Measurements from ENCODE around the gene GRIA1. TPM values are rescaled to one million over a fixed set of nuclear protein-coding genes. Genes with fewer than 3 reads are reported as not detected.

Gene GRIA1
- total RNA-seq, 2 donors from 2014 or later: not detected

GRCh38 chr5:153654504-153655200 is 164.2 kb downstream of the GRIA1 start:
- no peak for DNase-seq (ENCODE audit: low spot score in 2 of 2)
- ATAC-seq: no peak
- no peaks in the 10 kb centered on the region for H3K36me3 Mint-ChIP-seq
- no peak overlapping the region for H3K27ac Mint-ChIP-seq
- H3K9me3 Mint-ChIP-seq: peaks cover 0 to 5% of the 10 kb centered on the region in 2 donors

GRCh38 chr5:153655201-153655510 is 164.7 kb downstream of the GRIA1 start:
- ATAC-seq (no peak), DNase-seq (ENCODE audit: low spot score in 2 of 2) (no peak)
- H3K27ac Mint-ChIP-seq: no peak overlapping the region
- H3K9me3 Mint-ChIP-seq: peaks cover 0 to under 1% of the 10 kb centered on the region in 2 donors
- H3K36me3 Mint-ChIP-seq: no peaks in the 10 kb centered on the region

- no peaks in the 10 kb centered on the region for H3K36me3 Mint-ChIP-seq
- no peaks in the 10 kb centered on the region for H3K9me3 Mint-ChIP-seq
- no peak for DNase-seq (ENCODE audit: low spot score in 2 of 2)
- no peak for ATAC-seq
- H3K27ac Mint-ChIP-seq: no peak overlapping the region
These were observed 167.7 kb downstream of the GRIA1 start for GRCh38 chr5:153658149-153658548.

- H3K36me3 Mint-ChIP-seq: no peaks in the 10 kb centered on the region
- H3K27ac Mint-ChIP-seq: no peak overlapping the region
- DNase-seq (ENCODE audit: low spot score in 2 of 2) (no peak), ATAC-seq (no peak)
- no peaks in the 10 kb centered on the region for H3K9me3 Mint-ChIP-seq
These were observed 168.1 kb downstream of the GRIA1 start for GRCh38 chr5:153658606-153659005.

- no peaks in the 10 kb centered on the region for H3K36me3 Mint-ChIP-seq
- DNase-seq (ENCODE audit: low spot score in 2 of 2) (no peak), ATAC-seq (no peak)
- no peak overlapping the region for H3K27ac Mint-ChIP-seq
- H3K9me3 Mint-ChIP-seq: no peaks in the 10 kb centered on the region
These were observed 168.7 kb downstream of the GRIA1 start for GRCh38 chr5:153659039-153659736.

GRCh38 chr5:153660919-153661318 is 170.4 kb downstream of the GRIA1 start:
- no peak for DNase-seq (ENCODE audit: low spot score in 2 of 2)
- no peak for ATAC-seq
- no peak overlapping the region for H3K27ac Mint-ChIP-seq
- no peaks in the 10 kb centered on the region for H3K36me3 Mint-ChIP-seq
- no peaks in the 10 kb centered on the region for H3K9me3 Mint-ChIP-seq

- Mint-ChIP-seq H3K36me3 (no peaks in the 10 kb centered on the region), H3K27ac (no peak overlapping the region), H3K9me3 (no peaks in the 10 kb centered on the region)
- DNase-seq (ENCODE audit: low spot score in 2 of 2): no peak
- ATAC-seq: no peak
These were observed 171.4 kb downstream of the GRIA1 start for GRCh38 chr5:153661897-153662296.

- no peak for DNase-seq (ENCODE audit: low spot score in 2 of 2)
- Mint-ChIP-seq H3K9me3 (peaks cover 5 to 7% of the 10 kb centered on the region in 2 donors), H3K27ac (no peak overlapping the region), H3K36me3 (no peaks in the 10 kb centered on the region)
- ATAC-seq: no peak
These were observed 179.6 kb downstream of the GRIA1 start for GRCh38 chr5:153670101-153670500.

- no peak overlapping the region for H3K27ac Mint-ChIP-seq
- H3K9me3 Mint-ChIP-seq: peaks cover 5 to 7% of the 10 kb centered on the region in 2 donors
- no peak for ATAC-seq
- DNase-seq (ENCODE audit: low spot score in 2 of 2): no peak
- no peaks in the 10 kb centered on the region for H3K36me3 Mint-ChIP-seq
These were observed 181.3 kb downstream of the GRIA1 start for GRCh38 chr5:153671653-153672346.

GRCh38 chr5:153672347-153673090 is 182.0 kb downstream of the GRIA1 start:
- H3K27ac Mint-ChIP-seq: no peak overlapping the region
- ATAC-seq (no peak), DNase-seq (ENCODE audit: low spot score in 2 of 2) (no peak)
- H3K9me3 Mint-ChIP-seq: peaks cover 5 to 7% of the 10 kb centered on the region in 2 donors
- H3K36me3 Mint-ChIP-seq: no peaks in the 10 kb centered on the region

GRCh38 chr5:153674356-153674755 is 183.9 kb downstream of the GRIA1 start:
- ATAC-seq (no peak), DNase-seq (ENCODE audit: low spot score in 2 of 2) (no peak)
- Mint-ChIP-seq H3K27ac (no peak overlapping the region), H3K9me3 (peaks cover 5 to 11% of the 10 kb centered on the region in 2 donors), H3K36me3 (no peaks in the 10 kb centered on the region)

GRCh38 chr5:153676406-153676805 is 185.9 kb downstream of the GRIA1 start:
- no peak for DNase-seq (ENCODE audit: low spot score in 2 of 2)
- ATAC-seq: no peak
- Mint-ChIP-seq H3K36me3 (no peaks in the 10 kb centered on the region), H3K9me3 (peaks cover 8 to 17% of the 10 kb centered on the region in 2 donors), H3K27ac (no peak overlapping the region)

- Mint-ChIP-seq H3K27ac (no peak overlapping the region), H3K36me3 (no peaks in the 10 kb centered on the region), H3K9me3 (peaks cover 8 to 14% of the 10 kb centered on the region in 2 donors)
- DNase-seq (ENCODE audit: low spot score in 2 of 2) (no peak), ATAC-seq (no peak)
These were observed 186.4 kb downstream of the GRIA1 start for GRCh38 chr5:153676821-153677220.

GRCh38 chr5:153678617-153679329 is 188.3 kb downstream of the GRIA1 start:
- H3K9me3 Mint-ChIP-seq: peaks cover 4 to 10% of the 10 kb centered on the region in 2 donors
- H3K27ac Mint-ChIP-seq: no peak overlapping the region
- DNase-seq (ENCODE audit: low spot score in 2 of 2) (no peak), ATAC-seq (no peak)
- no peaks in the 10 kb centered on the region for H3K36me3 Mint-ChIP-seq

- ATAC-seq (no peak), DNase-seq (ENCODE audit: low spot score in 2 of 2) (no peak)
- peaks cover 0 to 4% of the 10 kb centered on the region in 2 donors for H3K9me3 Mint-ChIP-seq
- no peak overlapping the region for H3K27ac Mint-ChIP-seq
- H3K36me3 Mint-ChIP-seq: no peaks in the 10 kb centered on the region
These were observed 199.8 kb downstream of the GRIA1 start for GRCh38 chr5:153690236-153690635.

- no peak overlapping the region for H3K27ac Mint-ChIP-seq
- no peak for DNase-seq (ENCODE audit: low spot score in 2 of 2)
- H3K36me3 Mint-ChIP-seq: no peaks in the 10 kb centered on the region
- no peak for ATAC-seq
- no peaks in the 10 kb centered on the region for H3K9me3 Mint-ChIP-seq
These were observed 205.8 kb downstream of the GRIA1 start for GRCh38 chr5:153696256-153696655.
